Nephron (organoid): Measurements from ENCODE around the gene HMX3.

ENCODE experiments used
- H3K27ac Mint-ChIP-seq, 3 experiments: 2 replicates each; pipeline ENCODE4 v1.8.0; 2020; ENCODE audit warnings: mixed read lengths in 3 of 3, mild to moderate bottlenecking in 2 of 3, moderate library complexity in 1 of 3
- H3K27me3 Mint-ChIP-seq: 2 replicates; pipeline ENCODE4 v1.8.0; 2021; ENCODE audit warnings: low read depth, mild to moderate bottlenecking, moderate library complexity, mixed read lengths
- H3K36me3 Mint-ChIP-seq: 2 replicates; pipeline ENCODE4 v1.8.0; 2020; ENCODE audit warnings: low read depth, mixed read lengths
- H3K4me1 Mint-ChIP-seq: 2 replicates; pipeline ENCODE4 v1.8.0; 2020; ENCODE audit warnings: mixed read lengths
- H3K4me3 Mint-ChIP-seq, 3 experiments: 2 replicates each; pipeline ENCODE4 v1.8.0; 2020; ENCODE audit warnings: mild to moderate bottlenecking in 3 of 3, mixed read lengths in 3 of 3, moderate library complexity in 2 of 3
- H3K9me3 Mint-ChIP-seq: 2 replicates; pipeline ENCODE4 v1.8.0; 2020; ENCODE audit warnings: mixed read lengths
- TF ChIP-seq, protein P1 (sequence below), 3 experiments: fragments of 200-600 bp; sonication (generic); IDR thresholded peaks; one replicate each; pipeline ENCODE4 v1.5.0; 2021; ENCODE audit warnings: antibody characterized with exemption in 3 of 3; ENCODE audit not compliant: unreplicated experiment in 3 of 3

The HMX3 gene

DNA sequence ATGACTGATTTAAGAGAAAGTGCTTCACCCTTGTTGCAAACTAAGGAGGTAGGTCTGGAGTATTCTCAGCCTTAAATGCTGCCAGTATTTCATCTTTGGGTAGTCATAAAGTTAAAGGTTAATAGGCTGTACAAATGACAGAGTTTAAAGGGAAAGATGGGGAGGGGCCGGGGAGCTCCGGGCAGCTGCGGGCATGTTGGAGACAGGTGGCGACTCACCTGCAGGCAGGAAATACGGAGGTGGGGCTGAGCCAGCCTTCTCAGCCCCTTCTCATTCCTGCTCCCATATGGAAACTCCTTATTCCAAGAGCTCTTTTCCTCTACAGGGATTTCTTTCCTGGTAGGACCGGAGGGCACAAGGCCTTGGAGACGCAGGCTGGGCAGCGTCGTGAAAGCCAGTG lies 31.8 kb upstream of the HMX3 start:
- Mint-ChIP-seq H3K27ac (no peak overlapping the region), H3K27me3 (peaks cover 49% of the 10 kb centered on the region), H3K9me3 (no peaks in the 10 kb centered on the region), H3K4me1 (no peaks in the 10 kb centered on the region), H3K4me3 (no peak overlapping the region), H3K36me3 (no peaks in the 10 kb centered on the region)
- TF ChIP-seq, protein P1, sequence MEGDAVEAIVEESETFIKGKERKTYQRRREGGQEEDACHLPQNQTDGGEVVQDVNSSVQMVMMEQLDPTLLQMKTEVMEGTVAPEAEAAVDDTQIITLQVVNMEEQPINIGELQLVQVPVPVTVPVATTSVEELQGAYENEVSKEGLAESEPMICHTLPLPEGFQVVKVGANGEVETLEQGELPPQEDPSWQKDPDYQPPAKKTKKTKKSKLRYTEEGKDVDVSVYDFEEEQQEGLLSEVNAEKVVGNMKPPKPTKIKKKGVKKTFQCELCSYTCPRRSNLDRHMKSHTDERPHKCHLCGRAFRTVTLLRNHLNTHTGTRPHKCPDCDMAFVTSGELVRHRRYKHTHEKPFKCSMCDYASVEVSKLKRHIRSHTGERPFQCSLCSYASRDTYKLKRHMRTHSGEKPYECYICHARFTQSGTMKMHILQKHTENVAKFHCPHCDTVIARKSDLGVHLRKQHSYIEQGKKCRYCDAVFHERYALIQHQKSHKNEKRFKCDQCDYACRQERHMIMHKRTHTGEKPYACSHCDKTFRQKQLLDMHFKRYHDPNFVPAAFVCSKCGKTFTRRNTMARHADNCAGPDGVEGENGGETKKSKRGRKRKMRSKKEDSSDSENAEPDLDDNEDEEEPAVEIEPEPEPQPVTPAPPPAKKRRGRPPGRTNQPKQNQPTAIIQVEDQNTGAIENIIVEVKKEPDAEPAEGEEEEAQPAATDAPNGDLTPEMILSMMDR (IDR thresholded peaks at IDR 0.05; ENCODE audit: unreplicated experiment in 3 of 3), result no peak

- Mint-ChIP-seq H3K4me3 (no peak overlapping the region), H3K27me3 (peaks cover 50% of the 10 kb centered on the region), H3K27ac (no peak overlapping the region), H3K9me3 (no peaks in the 10 kb centered on the region), H3K36me3 (no peaks in the 10 kb centered on the region), H3K4me1 (no peaks in the 10 kb centered on the region)
- TF ChIP-seq, protein P1 (IDR thresholded peaks at IDR 0.05; ENCODE audit: unreplicated experiment in 3 of 3), result no peak
Measured at GRCh38 chr10:123109466-123109865, 26.3 kb upstream of the HMX3 start.

- TF ChIP-seq, protein P1 (IDR thresholded peaks at IDR 0.05; ENCODE audit: unreplicated experiment in 3 of 3), result no peak
- H3K9me3 Mint-ChIP-seq, result no peaks in the 10 kb centered on the region
- H3K27ac Mint-ChIP-seq, result no peak overlapping the region
- H3K36me3 Mint-ChIP-seq, result no peaks in the 10 kb centered on the region
- peaks cover 76% of the 10 kb centered on the region for H3K27me3 Mint-ChIP-seq
- H3K4me3 Mint-ChIP-seq, result no peak overlapping the region
- H3K4me1 Mint-ChIP-seq, result no peaks in the 10 kb centered on the region
Measured at GRCh38 chr10:123117644-123118417, 17.9 kb upstream of the HMX3 start.

DNA sequence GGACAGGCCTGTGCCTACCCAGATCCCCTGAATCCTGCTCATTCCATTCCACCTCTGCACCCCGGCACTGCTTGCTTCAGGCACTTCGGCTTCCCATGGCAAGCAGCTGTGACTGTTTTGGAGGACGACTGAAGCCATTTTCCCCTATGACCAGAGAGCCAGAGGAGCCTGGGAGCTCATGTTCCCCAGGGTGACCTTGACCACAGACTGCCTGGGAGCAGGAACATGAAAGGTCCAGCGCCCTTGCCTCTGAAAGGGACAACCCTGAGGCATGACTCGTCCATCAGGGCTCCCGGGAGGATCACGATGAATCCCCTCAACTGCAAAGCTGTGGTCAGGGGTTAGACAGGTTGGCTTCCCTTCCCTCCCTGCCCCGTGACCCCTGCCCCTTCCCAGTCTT lies 16.7 kb upstream of the HMX3 start:
- Mint-ChIP-seq H3K4me1 (no peaks in the 10 kb centered on the region), H3K4me3 (no peak overlapping the region), H3K9me3 (no peaks in the 10 kb centered on the region), H3K27ac (no peak overlapping the region), H3K36me3 (no peaks in the 10 kb centered on the region), H3K27me3 (peaks cover 86% of the 10 kb centered on the region)
- TF ChIP-seq, protein P1 (IDR thresholded peaks at IDR 0.05; ENCODE audit: unreplicated experiment in 3 of 3), result no peak

DNA sequence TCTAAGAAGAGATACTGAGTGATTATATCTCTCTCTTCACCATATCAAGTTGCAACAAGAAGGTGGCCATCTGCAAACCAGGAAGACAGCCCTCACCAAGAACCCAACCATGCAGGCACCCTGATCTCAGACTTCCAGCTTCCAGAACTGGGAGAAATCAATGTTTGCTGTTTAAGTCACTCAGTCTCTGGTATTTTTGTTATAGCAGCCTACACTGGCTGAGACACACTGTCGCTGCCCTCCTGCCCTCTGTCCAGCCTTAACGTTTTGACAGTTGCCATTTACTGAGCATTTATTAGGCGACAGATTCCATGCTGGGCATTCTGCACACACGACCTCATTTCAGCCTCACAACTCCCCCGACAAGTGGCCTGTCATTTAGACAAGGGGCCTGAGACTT lies 9.5 kb upstream of the HMX3 start:
- no peaks in the 10 kb centered on the region for H3K36me3 Mint-ChIP-seq
- no peak overlapping the region for H3K27ac Mint-ChIP-seq
- no peaks in the 10 kb centered on the region for H3K4me1 Mint-ChIP-seq
- no peak overlapping the region for H3K4me3 Mint-ChIP-seq
- H3K9me3 Mint-ChIP-seq, result no peaks in the 10 kb centered on the region
- TF ChIP-seq, protein P1 (IDR thresholded peaks at IDR 0.05; ENCODE audit: unreplicated experiment in 3 of 3), result no peak
- peaks cover 95% of the 10 kb centered on the region for H3K27me3 Mint-ChIP-seq
